ENCODE data around the gene MDFI.
"Not testable (repeated sequence)": the region's sequence is repeated elsewhere in the genome, so short reads cannot be mapped to it uniquely, and the experiment has no call there.

Gene MDFI

DNA sequence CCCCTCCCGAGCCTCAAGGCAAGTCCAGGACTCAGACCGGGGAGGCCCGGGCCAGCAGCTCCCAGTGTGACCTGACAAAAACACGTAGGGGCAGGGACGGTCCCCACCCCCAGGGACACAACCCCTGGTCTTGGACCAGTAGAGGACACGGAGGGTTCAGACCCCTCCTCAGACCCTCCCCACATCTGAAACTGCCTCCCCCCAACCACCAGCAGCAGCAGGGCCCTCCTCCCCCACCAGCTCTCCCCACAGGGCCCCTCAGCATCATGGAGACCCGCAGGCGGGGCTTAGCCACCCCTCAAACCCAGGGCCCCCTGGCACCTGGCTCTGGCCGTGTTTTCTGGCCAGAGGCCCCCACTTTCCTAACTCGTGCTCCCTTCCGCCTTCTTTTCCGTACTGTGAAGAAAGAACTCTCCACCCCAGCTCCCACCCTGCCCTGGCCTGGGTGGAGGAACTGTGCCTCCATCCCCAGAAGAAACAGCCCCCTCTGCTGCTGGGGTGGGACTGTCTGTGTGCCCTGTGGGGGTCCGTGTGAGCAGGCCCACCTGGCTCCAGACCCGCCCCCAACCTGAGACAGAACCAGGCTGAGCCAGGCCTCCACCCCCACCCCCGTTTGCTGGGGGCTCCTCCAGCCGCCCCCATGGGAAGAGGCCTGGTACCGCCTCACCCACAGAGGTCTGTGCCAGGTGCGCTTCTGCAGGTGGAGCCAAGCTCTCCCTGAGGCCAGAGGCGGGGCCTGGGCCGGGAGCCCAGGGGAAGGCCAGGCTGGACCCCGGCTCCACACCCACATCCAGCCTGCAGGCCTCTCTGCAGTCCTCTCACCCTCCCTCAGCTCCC lies 39.0 kb upstream of the MDFI start:
- no peaks in the 10 kb centered on the region for H3K36me3 Mint-ChIP-seq
- H3K4me1 Mint-ChIP-seq = peaks cover 6% of the 10 kb centered on the region
- H3K27ac Mint-ChIP-seq = no peak overlapping the region
- H3K27me3 Mint-ChIP-seq = no peaks in the 10 kb centered on the region
- no peaks in the 10 kb centered on the region for H3K9me3 Mint-ChIP-seq
- H3K4me3 Mint-ChIP-seq = no peak overlapping the region

DNA sequence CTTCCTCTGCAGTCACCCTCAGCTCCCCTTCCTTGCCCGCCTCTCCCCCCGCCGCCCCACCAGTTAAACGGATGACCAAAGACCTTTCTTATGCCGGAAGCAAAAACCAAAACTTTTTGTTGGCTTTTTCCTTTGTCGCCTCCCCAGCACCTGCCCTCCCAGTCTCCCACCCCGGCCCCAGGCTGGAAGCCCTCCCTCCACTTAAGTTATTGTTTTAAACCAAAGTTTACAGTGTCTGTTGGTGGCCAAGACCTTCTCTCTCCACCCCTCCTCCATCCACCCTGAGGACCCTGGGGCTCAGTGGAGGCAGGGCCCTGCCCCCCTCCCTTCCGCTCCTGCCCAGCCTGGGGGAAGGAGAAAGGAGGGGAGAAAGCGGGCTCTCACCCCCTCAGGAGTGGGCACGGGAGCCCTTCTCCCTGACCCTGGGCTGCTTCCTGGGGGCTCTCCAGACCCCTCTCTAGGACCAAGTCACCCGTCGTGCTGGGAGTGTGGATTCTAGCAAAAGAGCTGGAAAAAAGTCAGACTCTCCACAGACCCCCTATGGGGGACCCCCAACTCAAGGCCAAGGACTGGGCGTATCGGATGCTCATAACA lies 38.3 kb upstream of the MDFI start:
- Mint-ChIP-seq H3K27me3 (no peaks in the 10 kb centered on the region), H3K36me3 (no peaks in the 10 kb centered on the region), H3K27ac (no peak overlapping the region), H3K4me1 (peaks cover 6% of the 10 kb centered on the region), H3K9me3 (no peaks in the 10 kb centered on the region), H3K4me3 (no peak overlapping the region)

DNA sequence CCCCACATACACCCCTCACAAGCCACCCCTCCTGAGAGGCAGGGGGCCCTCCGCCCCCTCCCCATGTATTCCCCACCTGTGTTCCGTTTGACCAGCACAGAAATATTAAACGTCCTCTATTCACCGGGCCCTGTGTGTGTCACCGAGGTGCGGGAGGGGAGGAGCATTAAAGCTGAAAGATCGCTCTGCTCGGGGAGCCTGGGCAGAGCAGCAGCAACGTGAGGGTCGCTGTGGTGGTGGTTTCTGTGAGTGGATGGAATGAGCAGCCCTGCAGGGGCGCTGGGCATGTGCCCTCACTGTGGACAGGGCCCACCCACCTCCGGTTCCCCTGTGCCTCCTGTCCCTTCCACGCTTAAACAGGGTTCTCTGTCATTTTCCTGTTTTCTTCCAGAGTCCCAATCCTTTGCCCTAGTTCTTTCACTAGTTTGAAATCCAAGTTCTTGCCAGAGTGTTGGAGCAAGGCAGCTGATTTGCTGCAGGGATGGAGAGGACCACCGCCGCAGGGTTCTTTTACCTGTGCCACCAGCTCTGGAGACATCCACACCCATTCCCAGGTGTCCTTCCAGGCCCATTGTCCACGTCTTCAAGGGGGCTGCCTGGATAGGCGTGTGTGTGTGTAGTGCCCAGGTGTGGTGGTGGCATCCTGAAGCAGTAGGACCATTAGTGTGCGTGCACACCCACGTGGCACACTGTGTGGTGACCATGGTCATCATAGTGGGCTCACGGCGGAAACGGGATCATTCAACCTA lies 37.6 kb upstream of the MDFI start:
- Mint-ChIP-seq H3K9me3 (no peaks in the 10 kb centered on the region), H3K4me3 (no peak overlapping the region), H3K36me3 (no peaks in the 10 kb centered on the region), H3K27me3 (no peaks in the 10 kb centered on the region), H3K27ac (no peak overlapping the region), H3K4me1 (peaks cover 6% of the 10 kb centered on the region)

DNA sequence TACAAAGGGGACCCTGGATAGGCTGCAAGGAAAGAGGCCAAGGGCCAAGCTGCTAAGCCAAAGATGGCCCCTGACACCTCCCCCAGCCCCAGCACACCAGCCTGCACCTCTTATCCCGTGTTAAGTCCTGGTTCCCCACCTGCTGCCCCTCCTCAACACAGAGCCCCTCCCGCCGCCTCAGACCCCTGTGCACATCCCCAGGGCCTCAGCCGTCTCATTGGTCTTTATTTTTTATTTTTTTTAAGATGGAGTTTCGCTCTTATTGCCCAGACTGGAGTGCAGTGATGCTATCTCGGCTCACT lies 37.1 kb upstream of the MDFI start:
- no peaks in the 10 kb centered on the region for H3K27me3 Mint-ChIP-seq
- no peaks in the 10 kb centered on the region for H3K36me3 Mint-ChIP-seq
- peaks cover 6% of the 10 kb centered on the region for H3K4me1 Mint-ChIP-seq
- no peaks in the 10 kb centered on the region for H3K9me3 Mint-ChIP-seq
- no peak overlapping the region for H3K27ac Mint-ChIP-seq
- no peak overlapping the region for H3K4me3 Mint-ChIP-seq

DNA sequence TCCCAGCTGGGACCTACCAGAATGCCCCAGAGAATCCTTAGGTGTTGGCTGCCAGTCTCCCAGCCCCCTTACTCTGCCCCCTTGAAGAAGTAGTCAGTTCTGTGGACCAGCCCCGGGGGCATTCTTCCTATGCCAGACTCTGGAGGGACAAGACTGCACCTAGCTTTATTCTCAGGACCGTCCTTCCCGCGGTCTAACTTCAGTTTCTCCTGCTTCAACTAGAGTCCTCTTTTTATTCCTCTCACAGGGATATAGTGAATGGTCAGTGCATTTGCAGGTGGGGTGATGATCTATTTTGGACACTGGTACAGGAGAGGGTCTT lies 35.9 kb upstream of the MDFI start:
- no peak overlapping the region for H3K27ac Mint-ChIP-seq
- H3K36me3 Mint-ChIP-seq = no peaks in the 10 kb centered on the region
- H3K4me3 Mint-ChIP-seq = no peak overlapping the region
- H3K27me3 Mint-ChIP-seq = no peaks in the 10 kb centered on the region
- no peaks in the 10 kb centered on the region for H3K9me3 Mint-ChIP-seq
- H3K4me1 Mint-ChIP-seq = peaks cover 6% of the 10 kb centered on the region

DNA sequence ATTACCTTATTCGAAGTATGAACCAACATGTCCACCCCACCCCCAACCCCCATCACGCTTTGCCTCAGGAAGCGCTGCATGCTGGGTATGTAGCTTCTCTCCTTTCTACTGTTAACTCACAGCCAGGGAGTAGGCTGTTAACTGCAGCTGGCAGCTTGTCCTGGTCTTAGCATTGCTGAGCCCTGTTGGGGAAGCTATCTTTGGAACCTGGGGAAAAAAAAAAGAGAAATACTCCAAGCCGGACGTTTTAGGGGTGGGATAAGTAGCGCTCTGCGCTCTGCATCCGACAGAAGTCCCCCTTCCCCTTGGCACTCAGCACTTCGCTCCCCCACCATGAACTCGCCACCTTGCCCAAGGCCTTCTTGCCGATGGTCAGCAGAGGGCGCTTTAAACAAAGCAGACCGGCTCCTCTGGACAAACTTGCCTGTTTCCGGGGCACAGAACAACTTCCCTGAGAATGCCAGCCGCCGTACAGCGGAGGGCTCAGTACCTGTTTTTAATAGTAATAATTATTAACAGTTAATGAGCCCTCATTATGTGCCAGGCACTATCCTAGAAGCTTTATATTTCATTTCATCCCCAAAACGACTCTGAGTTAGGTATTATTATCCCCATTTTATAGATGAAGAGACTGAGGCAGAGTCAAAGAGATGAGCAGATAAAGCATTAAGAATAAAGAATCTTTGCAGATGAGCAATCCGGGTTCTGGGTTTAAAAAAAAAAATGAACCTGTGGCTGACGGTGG lies 35.2 kb upstream of the MDFI start:
- Mint-ChIP-seq H3K4me3 (no peak overlapping the region), H3K27ac (no peak overlapping the region), H3K36me3 (no peaks in the 10 kb centered on the region), H3K4me1 (peaks cover 6% of the 10 kb centered on the region), H3K9me3 (no peaks in the 10 kb centered on the region), H3K27me3 (no peaks in the 10 kb centered on the region)

DNA sequence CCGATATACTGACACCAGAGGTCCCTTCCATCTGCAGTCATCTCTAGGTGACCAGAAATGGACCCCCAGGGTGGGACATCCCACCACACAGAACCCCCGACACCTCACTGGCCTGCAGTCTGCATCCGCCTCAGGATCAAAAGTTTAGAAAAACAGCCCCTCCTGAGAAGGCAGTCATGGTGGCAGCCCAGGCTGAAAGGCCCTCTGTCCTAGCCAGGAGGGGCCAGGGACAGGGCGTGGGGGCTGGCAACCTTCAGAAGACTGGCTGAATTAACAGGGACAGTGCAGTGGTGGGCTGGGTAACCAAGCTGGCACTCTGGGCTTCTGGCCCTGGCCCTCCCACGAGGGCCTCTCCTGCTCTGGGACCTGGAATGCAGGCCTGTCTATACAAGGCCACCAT lies 34.3 kb upstream of the MDFI start:
- Mint-ChIP-seq H3K36me3 (no peaks in the 10 kb centered on the region), H3K4me3 (no peak overlapping the region), H3K27ac (no peak overlapping the region), H3K4me1 (peaks cover 6% of the 10 kb centered on the region), H3K9me3 (no peaks in the 10 kb centered on the region), H3K27me3 (no peaks in the 10 kb centered on the region)

DNA sequence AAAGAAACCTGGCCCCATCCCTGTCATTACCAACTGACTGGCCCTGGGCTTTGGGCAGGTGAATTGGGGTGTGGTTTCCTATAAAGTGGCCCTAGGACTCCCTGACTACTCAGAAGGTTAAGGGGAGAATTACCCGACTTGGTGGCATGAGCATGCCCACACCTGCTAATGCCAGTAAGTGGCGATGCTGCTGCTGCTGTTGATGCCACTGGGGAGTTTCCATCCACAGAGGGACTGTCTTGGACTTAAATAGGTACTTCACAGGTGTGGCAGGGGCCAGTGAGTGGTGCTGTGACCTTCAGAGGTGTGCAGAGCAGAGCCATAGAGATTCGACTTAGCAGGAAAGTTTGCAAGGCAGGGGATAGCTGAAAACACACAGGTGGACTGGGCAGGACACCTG lies 32.6 kb upstream of the MDFI start:
- Mint-ChIP-seq H3K4me3 (no peak overlapping the region), H3K27me3 (peaks cover under 1% of the 10 kb centered on the region), H3K36me3 (no peaks in the 10 kb centered on the region), H3K4me1 (peaks cover 6% of the 10 kb centered on the region), H3K9me3 (no peaks in the 10 kb centered on the region), H3K27ac (no peak overlapping the region)

DNA sequence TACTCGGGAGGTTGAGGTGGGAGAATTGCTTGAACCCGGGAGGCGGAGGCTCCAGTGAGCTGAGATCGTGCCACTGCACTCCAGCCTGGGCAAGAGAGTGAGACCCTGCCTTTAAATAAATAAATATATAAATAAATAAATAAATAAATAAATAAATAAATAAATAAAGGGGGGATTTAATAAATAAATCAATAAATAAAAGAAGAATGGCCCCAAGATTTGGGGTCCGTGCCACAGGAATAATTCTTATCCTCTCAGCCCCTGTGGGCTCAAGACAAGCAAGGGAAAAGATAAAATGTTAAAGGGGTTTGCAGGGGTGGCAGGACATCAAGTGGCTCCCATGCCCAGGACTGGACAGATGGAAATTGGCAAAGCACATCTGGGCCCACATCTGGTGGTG lies 31.2 kb upstream of the MDFI start:
- H3K9me3 Mint-ChIP-seq = no peaks in the 10 kb centered on the region
- H3K4me3 Mint-ChIP-seq = no peak overlapping the region
- H3K27me3 Mint-ChIP-seq = peaks cover 4% of the 10 kb centered on the region
- no peak overlapping the region for H3K27ac Mint-ChIP-seq
- H3K36me3 Mint-ChIP-seq = no peaks in the 10 kb centered on the region
- H3K4me1 Mint-ChIP-seq = peaks cover 6% of the 10 kb centered on the region

DNA sequence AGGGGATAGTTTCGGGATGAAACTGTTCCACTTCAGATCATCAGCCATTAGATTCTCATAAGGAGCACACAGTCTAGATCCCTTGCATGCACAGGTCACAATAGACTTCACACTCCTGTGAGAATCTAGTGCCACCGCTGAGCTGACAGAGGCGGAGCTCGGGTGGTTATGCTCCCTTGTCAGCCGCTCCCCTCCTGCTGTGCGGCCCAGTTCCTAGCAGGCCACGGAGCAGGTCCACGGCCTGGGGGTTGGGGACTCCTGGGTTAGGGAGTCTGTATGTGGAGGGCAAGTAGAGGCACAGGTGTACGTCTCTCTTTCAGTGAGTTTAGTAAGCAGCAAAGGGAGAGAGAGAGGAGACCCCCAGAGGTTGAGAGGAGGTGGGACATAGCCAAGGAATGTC lies 30.5 kb upstream of the MDFI start:
- peaks cover 4% of the 10 kb centered on the region for H3K27me3 Mint-ChIP-seq
- peaks cover 2% of the 10 kb centered on the region for H3K36me3 Mint-ChIP-seq
- H3K4me3 Mint-ChIP-seq = no peak overlapping the region
- peaks cover 4% of the 10 kb centered on the region for H3K4me1 Mint-ChIP-seq
- H3K9me3 Mint-ChIP-seq = no peaks in the 10 kb centered on the region
- H3K27ac Mint-ChIP-seq = no peak overlapping the region

DNA sequence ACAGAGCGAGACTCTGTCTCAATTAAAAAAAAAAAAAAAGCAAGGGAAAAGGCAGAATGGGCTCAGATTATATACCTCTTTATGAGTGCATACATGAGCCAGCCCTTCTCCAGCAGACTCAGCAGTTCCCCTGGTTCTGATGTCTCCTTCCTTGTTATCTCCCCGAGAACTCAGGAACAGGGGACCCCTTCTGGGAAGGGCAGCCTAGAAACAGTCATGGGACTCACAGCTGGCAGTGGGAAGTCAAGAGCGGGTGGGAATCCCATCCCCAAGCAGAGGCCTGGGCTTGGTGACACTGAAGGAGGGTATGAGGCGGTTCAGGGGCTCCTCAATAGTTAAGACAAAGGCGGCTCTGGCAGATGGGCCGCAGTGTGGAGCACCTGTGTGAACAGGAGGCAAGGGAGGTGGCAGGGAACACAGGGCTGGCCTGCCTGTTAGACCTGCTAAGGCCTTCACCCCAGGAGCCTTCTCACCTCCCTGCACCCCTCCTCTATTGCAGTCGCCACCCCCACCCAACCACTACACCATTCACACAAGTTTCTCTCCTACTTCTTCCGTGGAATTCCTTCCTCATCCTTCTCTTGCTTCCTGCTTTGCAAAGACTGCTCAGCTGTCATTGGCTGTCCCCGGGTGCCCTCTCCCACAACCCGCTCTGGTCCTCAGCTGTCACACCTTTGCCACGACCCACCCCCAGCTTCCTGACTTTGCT lies 29.7 kb upstream of the MDFI start:
- Mint-ChIP-seq H3K27ac (no peak overlapping the region), H3K36me3 (peaks cover 2% of the 10 kb centered on the region), H3K27me3 (peaks cover 4% of the 10 kb centered on the region), H3K9me3 (no peaks in the 10 kb centered on the region), H3K4me1 (no peaks in the 10 kb centered on the region), H3K4me3 (no peak overlapping the region)

DNA sequence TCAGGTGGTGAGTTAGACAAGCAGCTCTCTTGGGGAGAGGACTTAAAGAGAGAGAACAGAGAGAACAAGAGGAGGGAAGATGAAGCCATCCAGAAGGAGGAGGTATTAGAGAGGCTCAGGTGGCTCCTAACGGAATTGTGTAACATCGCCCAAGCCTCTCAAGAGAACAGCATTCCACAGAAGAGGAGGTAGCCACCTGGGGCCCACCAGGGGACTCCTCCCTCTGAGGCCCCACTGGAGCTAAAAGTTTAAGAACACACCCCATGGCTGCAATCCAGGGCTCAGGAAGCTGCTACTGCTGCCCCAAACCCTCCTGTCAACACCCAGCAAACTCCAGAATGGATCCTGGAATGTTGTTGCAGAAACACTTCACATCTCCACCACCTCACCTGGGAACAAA lies 23.6 kb upstream of the MDFI start:
- Mint-ChIP-seq H3K4me1 (no peaks in the 10 kb centered on the region), H3K27me3 (peaks cover 7% of the 10 kb centered on the region), H3K36me3 (peaks cover 2% of the 10 kb centered on the region), H3K27ac (no peak overlapping the region), H3K9me3 (no peaks in the 10 kb centered on the region), H3K4me3 (no peak overlapping the region)

DNA sequence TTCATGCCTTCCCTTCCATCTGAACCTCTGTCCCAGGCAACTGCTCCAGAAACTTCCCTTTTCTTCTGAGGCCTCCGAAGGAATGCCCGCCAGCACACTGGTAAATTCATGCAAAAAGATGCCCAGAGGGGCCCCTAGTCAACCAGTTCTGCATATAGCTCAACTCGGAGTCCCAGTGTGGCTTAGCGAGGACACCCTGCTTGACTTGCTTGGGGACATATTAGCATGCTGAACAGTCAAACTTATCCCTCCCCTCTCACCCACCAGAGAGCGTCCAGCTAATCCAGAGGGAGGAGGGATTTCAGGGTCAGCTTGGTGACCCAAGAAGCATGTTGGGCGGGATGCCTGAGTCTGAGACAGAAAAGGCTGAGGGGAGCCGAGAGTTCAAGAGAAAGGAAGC lies 23.0 kb upstream of the MDFI start:
- Mint-ChIP-seq H3K9me3 (no peaks in the 10 kb centered on the region), H3K4me1 (no peaks in the 10 kb centered on the region), H3K27ac (no peak overlapping the region), H3K27me3 (peaks cover 7% of the 10 kb centered on the region), H3K36me3 (peaks cover 2% of the 10 kb centered on the region), H3K4me3 (no peak overlapping the region)

DNA sequence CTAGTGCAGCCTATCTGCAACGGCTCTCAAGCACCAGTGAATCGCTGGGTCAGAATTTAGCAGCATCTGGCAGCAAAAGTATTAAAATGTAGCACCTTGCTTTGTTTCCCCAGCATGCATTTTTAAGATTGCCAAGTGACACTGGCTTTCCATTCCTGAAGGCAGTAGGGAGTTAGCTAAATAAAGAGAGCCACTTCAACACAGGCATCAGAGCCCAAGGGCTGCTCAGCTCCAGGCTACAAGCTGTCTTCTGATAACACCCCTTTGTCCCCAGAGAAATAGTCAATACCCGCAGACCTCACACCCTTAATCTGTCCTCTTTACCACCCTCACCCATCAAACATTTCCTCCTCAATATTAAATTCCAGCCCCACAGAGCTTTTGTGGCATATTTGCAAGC lies 19.7 kb upstream of the MDFI start:
- H3K27ac Mint-ChIP-seq = no peak overlapping the region
- peaks cover 6% of the 10 kb centered on the region for H3K9me3 Mint-ChIP-seq
- no peaks in the 10 kb centered on the region for H3K4me1 Mint-ChIP-seq
- peaks cover 9% of the 10 kb centered on the region for H3K27me3 Mint-ChIP-seq
- no peak overlapping the region for H3K4me3 Mint-ChIP-seq
- peaks cover 6% of the 10 kb centered on the region for H3K36me3 Mint-ChIP-seq

DNA sequence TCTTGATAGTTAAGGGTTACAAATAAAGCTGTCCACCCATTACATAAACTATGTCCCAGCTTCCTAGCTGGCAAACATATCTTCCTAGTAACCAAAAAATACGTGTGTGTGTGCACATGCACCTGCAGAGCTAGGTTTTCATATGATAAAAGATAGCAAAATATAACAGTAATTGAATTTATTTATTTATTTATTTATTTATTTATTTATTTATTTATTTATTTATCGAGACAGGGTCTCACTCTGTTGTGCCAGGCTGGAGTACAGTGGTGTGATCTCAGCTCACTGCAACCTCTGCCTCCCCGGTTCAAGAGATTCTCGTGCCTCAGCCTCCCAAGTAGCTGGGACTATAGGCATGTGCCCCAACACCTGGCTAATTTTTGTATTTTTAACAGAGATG lies 19.1 kb upstream of the MDFI start:
- H3K36me3 Mint-ChIP-seq, H3K4me1 Mint-ChIP-seq, H3K9me3 Mint-ChIP-seq, H3K4me3 Mint-ChIP-seq, H3K27ac Mint-ChIP-seq, H3K27me3 Mint-ChIP-seq: not testable (repeated sequence)
